Esophagus (tissue), 2 donors: ENCODE results near the gene PLA2G12A. TPM values are rescaled to one million over a fixed set of nuclear protein-coding genes. Genes with fewer than 3 reads are reported as not detected.
A peak's percentile ranks its signal among the peaks of the same experiment; 100 is the strongest.

Source experiments
- H3K27ac ChIP-seq, 2 donors: one replicate each; pipeline ENCODE4 v1.5.1; 2013; ENCODE audit warnings: low read depth in 2 of 2, mild to moderate bottlenecking in 2 of 2, inconsistent platforms in 1 of 2, low read length in 1 of 2, moderate library complexity in 1 of 2
- H3K27me3 ChIP-seq, 2 donors: one replicate each; pipeline ENCODE4 v1.6.1; 2013; ENCODE audit warnings: low read length in 2 of 2, control low read depth in 1 of 2, mild to moderate bottlenecking in 1 of 2; ENCODE audit not compliant: insufficient read depth in 2 of 2, control insufficient read depth in 1 of 2
- H3K36me3 ChIP-seq, 2 donors: one replicate each; pipeline ENCODE4 v1.6.1; 2013; ENCODE audit warnings: low read length in 1 of 2; ENCODE audit not compliant: control insufficient read depth in 2 of 2, insufficient read depth in 2 of 2
- H3K4me1 ChIP-seq, 2 donors: one replicate each; pipeline ENCODE4 v1.6.1; 2013; ENCODE audit warnings: low read length in 1 of 2; ENCODE audit not compliant: control insufficient read depth in 2 of 2, insufficient read depth in 2 of 2
- H3K4me3 ChIP-seq, 2 donors: one replicate each; pipeline ENCODE4 v1.5.1; 2013; ENCODE audit warnings: low read length in 2 of 2, mild to moderate bottlenecking in 2 of 2, low read depth in 1 of 2, moderate library complexity in 1 of 2
- H3K9me3 ChIP-seq, 2 donors: one replicate each; pipeline ENCODE4 v1.6.1; 2013; ENCODE audit warnings: mild to moderate bottlenecking in 2 of 2, low read depth in 1 of 2, low read length in 1 of 2, moderate library complexity in 1 of 2; ENCODE audit not compliant: control insufficient read depth in 2 of 2, insufficient read depth in 1 of 2
- WGBS, 2 donors: extraction: QIAGEN DNeasy Blood & Tissue Kit; methylation state at CpG; one replicate each; pipeline ENCODE4 v1.1.7; 2013; 5-methylcytosine and 5-hydroxymethylcytosine counted together
- polyA plus RNA-seq, 2 donors: library from polyadenylated mRNA; stranded (reverse); fragments of 200-250 nt; gene quantifications; one replicate each; pipeline ENCODE4 v1.2.3, GENCODE V29; 2013
- donor health status: healthy with polysubstance abuse.
- donor health status: Bipolar disorder and iron deficiency.

Gene PLA2G12A
- polyA plus RNA-seq, 2 donors: 5.5 to 24.8 TPM

DNA sequence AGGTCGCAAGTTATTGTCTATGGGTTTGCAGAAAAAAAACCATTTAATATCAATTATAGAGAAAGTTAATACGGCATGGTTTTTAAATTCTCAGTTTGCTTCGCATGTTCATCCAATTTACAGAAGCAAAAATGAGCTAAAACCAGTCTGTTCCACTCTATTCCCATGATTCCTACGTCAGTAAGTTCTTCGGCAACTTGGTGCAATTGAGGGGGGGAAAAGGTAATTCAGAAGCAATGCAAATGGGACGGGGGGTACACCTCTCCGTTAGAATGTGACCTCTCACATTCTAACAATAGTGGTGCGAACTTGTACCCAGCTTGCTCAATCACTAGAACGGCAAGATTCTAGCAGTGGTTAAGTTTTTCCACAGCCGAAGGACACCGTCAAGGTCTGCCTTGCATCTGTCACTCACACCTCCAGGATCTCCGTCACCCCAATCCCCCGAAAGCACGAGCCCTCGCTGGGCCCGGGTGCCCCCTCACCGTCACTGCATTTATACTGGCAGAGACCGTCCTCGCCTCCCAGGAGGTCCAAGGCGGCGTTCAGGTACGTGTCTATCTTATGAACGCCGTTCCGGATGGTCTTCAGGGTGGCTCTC is 653 bp downstream of the PLA2G12A start:
- no peaks in the 10 kb centered on the region for H3K36me3 ChIP-seq
- peak overlapping the region; percentile 52 to 89 for H3K4me3 ChIP-seq
- H3K27me3 ChIP-seq: no peaks in the 10 kb centered on the region
- H3K9me3 ChIP-seq: no peaks in the 10 kb centered on the region
- H3K27ac ChIP-seq: peak overlapping the region; percentile 75 to 84
- 2 to 3% methylated on average over 25 of the region's 25 CpGs for WGBS, 2 donors
- H3K4me1 ChIP-seq: peaks cover 0 to 2% of the 10 kb centered on the region in 2 donors

DNA sequence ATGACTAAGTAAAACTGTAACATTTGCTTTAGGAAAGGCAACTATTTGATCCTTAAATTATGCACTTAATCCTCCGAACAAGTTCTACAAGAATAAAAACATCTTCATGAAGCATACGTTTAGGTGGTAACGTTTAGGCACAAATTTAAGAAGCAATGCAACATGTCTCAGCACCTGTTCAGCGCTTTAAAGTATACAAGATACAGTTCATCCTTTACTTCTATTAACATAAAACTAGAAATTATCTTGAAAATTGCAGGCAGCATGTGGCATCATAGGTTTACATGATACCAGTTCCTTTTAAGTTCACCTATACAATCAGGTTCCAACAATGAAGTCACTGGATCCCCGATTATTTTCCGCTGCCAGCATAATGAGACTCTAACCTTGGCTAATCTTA is 1.5 kb downstream of the PLA2G12A start:
- no peak overlapping the region for H3K27ac ChIP-seq
- 45 to 50% methylated on average over 6 of the region's 6 CpGs for WGBS, 2 donors
- no peaks in the 10 kb centered on the region for H3K36me3 ChIP-seq
- peak overlapping the region in 1 of 2 donors; percentile 52 for H3K4me3 ChIP-seq
- no peaks in the 10 kb centered on the region for H3K9me3 ChIP-seq
- H3K27me3 ChIP-seq: no peaks in the 10 kb centered on the region
- peaks cover 0 to 2% of the 10 kb centered on the region in 2 donors for H3K4me1 ChIP-seq

DNA sequence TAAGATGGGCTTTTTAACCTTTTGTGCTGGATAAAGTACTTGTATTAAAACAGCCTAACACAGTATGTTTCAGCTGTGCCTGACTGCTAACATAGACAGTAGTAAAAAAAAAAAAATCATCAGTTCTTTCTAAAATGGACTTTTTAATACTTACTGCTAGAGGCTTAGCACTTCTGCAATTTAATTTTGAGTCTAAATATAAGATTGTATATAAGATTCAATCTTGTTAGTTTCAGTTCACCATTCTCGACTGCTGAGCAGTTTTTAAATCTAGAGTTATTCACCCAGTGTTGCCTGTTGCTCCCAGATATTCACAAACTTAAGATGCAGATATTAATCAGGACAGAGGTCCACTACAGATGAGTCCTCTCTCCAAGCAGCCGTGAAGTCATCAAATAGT is 6.8 kb downstream of the PLA2G12A start:
- Histone ChIP-seq H3K27me3 (no peaks in the 10 kb centered on the region), H3K36me3 (no peaks in the 10 kb centered on the region), H3K9me3 (no peaks in the 10 kb centered on the region), H3K4me3 (no peak overlapping the region), H3K4me1 (no peaks in the 10 kb centered on the region), H3K27ac (no peak overlapping the region)
- WGBS, 2 donors: 88 to 94% methylated on average over 2 of the region's 2 CpGs

DNA sequence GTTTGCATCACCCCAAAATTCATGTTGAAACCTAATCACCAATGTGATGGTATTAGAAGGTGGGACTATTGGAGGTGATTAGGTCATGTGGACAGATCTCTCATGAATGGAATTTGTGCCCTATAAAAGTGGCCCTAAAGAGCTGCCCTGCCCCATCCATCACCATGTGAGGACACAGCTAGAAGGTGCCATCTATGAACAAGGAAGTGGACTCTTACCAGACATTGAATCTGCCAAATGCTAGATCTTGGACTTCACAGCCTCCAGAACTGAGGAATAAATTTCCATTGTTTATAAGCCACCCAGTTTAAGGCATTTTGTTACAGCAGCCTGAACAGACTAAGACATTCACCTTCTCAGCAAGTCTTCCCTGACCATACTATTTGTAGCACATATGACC is 7.5 kb downstream of the PLA2G12A start:
- H3K27ac ChIP-seq: no peak overlapping the region
- no peaks in the 10 kb centered on the region for H3K27me3 ChIP-seq
- no peak overlapping the region for H3K4me3 ChIP-seq
- H3K36me3 ChIP-seq: no peaks in the 10 kb centered on the region
- no peaks in the 10 kb centered on the region for H3K4me1 ChIP-seq
- no peaks in the 10 kb centered on the region for H3K9me3 ChIP-seq

DNA sequence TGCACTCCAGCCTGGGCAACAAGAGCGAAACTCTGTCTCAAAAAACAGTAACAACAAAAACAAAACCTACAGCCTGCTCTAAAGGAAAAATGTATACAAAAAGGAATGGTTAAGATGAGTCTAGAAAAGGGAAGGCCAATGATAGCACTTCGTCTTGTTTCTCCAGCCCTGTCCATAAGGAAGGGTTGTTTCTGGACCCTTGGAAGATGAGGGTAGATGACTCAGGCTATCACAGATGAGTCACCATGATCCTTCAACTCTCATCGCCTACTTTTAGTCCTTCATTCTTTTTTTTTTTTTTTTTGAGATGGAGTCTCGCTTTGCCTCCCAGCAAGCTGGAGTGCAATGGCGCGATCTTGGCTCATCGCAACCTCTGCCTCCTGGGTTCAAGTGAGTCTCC is 8.8 kb downstream of the PLA2G12A start:
- H3K27me3 ChIP-seq: no peaks in the 10 kb centered on the region
- H3K9me3 ChIP-seq: no peaks in the 10 kb centered on the region
- 93 to 95% methylated on average over 7 of the region's 7 CpGs for WGBS, 2 donors
- no peak overlapping the region for H3K27ac ChIP-seq
- no peaks in the 10 kb centered on the region for H3K4me1 ChIP-seq
- H3K4me3 ChIP-seq: no peak overlapping the region
- no peaks in the 10 kb centered on the region for H3K36me3 ChIP-seq

DNA sequence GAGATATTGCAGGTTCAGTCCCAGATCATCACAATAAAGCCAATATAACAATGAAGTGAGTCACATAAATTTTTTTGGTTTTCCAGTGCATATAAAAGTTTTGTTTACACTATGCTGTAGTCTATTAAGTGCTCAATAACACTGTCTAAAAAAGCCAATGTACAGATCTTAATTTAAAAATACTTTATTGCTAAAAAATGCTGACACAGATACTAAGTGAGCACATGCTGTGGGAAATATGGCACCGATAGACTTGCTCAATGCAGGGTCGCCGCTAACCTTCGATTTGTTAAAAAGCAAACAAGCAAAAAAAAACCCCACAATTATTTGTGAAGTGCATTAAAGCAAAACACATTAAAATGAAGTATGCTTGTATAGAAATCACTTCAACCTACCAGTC is 10.3 kb downstream of the PLA2G12A start:
- Histone ChIP-seq H3K9me3 (no peaks in the 10 kb centered on the region), H3K4me1 (no peaks in the 10 kb centered on the region), H3K36me3 (no peaks in the 10 kb centered on the region), H3K27ac (no peak overlapping the region), H3K27me3 (no peaks in the 10 kb centered on the region), H3K4me3 (no peak overlapping the region)
- 95 to 98% methylated on average over 4 of the region's 4 CpGs for WGBS, 2 donors

DNA sequence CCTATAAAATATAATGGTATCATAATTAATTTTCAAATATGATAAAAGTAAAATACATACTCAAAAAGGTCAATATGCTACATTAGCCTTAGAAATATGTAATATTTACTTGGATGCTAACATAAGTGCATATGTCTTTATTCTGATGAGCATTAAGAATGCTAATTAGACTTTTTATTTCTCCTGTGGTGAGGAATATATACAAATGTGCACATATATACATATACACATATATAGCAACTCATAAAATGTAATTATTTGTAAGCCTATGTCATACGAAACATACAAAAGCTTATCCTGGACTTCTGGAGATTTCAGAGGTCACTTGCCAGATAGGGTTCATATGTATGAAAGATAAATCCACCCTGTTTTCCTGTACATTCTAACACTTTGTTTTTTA is 11.1 kb downstream of the PLA2G12A start:
- H3K9me3 ChIP-seq: no peaks in the 10 kb centered on the region
- H3K4me1 ChIP-seq: no peaks in the 10 kb centered on the region
- WGBS, 2 donors: 91 to 92% methylated on average over 1 of the region's 1 CpG
- H3K27me3 ChIP-seq: no peaks in the 10 kb centered on the region
- no peak overlapping the region for H3K4me3 ChIP-seq
- H3K27ac ChIP-seq: no peak overlapping the region
- H3K36me3 ChIP-seq: no peaks in the 10 kb centered on the region

DNA sequence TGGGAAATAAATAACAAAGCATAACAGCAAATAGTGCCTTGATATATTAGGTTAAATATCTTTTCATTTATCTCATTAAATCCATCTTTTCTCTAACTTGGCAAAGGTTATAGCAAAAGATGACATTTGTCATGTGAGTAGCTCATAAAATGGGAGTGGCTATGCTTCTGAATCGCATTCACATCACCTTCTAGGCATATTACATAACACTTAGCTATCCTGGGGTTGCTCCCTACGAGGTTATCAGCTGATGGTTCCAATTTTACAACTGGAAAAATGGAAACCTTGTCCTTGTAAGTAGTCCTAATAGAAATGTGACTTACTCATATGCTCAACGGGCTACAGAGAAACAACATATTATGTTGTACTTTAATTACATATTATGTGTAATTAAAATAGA is 16.4 kb downstream of the PLA2G12A start:
- Histone ChIP-seq H3K27me3 (no peaks in the 10 kb centered on the region), H3K36me3 (no peaks in the 10 kb centered on the region), H3K9me3 (no peaks in the 10 kb centered on the region), H3K4me1 (no peaks in the 10 kb centered on the region), H3K4me3 (no peak overlapping the region), H3K27ac (no peak overlapping the region)
- WGBS, 2 donors: 84 to 87% methylated on average over 3 of the region's 3 CpGs

DNA sequence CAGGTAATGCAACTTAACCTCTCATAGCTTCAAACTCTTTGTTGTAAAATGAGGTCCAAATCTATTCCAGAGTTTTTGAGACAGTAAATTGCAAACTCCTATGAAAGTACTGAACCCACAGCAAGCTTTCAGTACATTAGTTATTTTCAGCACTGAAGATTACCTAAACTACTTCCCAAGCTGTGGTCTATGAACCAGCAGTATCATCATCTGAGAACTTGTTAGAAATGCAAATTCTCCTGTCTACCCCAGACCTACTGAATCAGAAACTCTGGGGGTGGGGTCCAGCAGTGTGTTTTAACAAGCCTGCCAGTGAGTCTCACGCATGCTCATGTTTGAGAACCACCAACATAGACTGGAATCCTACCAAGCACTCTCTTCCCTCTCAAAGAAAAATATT is 20.9 kb downstream of the PLA2G12A start:
- H3K9me3 ChIP-seq: no peaks in the 10 kb centered on the region
- WGBS, 2 donors: 88 to 91% methylated on average over 1 of the region's 1 CpG

DNA sequence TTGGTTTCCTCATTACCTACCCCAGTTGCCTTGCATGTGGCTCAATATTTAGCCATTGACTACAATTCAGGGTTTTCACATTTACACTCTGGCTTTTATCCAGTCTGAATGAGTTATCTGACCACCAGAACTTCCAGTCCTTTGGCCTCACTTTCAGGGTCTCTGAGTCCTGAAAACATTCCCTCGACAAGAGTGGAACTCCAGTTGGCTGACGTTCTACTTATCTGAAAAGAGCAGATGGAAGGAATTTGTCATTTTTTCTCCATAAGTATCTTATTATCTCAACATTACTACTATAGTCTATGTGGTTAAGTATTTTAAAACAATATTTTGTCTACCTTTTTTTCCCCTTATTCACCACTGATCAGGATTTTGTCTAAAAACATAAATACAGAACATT is 21.4 kb downstream of the PLA2G12A start:
- Histone ChIP-seq H3K27ac (no peak overlapping the region), H3K27me3 (no peaks in the 10 kb centered on the region), H3K36me3 (no peaks in the 10 kb centered on the region), H3K4me1 (no peaks in the 10 kb centered on the region), H3K4me3 (no peak overlapping the region), H3K9me3 (no peaks in the 10 kb centered on the region)
- 79 to 80% methylated on average over 2 of the region's 2 CpGs for WGBS, 2 donors

More for the DNA sequence above, 20.9 kb downstream of the PLA2G12A start:
- H3K36me3 ChIP-seq: no peaks in the 10 kb centered on the region
- H3K27ac ChIP-seq: no peak overlapping the region
- H3K4me3 ChIP-seq: no peak overlapping the region
- no peaks in the 10 kb centered on the region for H3K4me1 ChIP-seq
- no peaks in the 10 kb centered on the region for H3K27me3 ChIP-seq
